Inferior parietal cortex (tissue), 1 donor: ENCODE measurements around the gene LIPE.

Experiments used
- DNase-seq: peaks from one replicate; pipeline ENCODE4 v3.0.0-alpha.2; 2016; ENCODE audit errors: extremely low spot score

LIPE gene

DNA sequence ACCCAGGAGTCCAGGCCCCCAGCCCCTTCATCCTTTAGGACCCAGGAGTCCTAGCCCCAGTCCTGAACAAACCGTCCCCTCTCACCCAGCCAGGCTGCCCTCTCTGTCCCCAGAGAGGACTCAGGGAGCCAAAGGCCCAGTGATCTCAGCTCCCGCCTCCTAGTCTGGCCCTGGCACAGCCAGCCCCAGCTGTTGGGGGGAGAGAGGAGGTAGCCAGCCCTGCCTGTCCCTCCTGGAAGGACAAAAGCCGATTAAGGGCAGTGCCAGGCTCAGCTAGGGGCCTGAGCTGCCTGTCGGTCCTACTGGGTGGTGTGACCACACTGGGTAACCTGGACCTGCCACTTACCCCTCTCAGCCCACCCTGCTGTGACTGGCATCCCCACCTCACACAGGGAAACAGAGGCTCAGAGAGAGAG, 14.5 kb downstream of the LIPE start:
- peak; percentile 70 for DNase-seq

DNA sequence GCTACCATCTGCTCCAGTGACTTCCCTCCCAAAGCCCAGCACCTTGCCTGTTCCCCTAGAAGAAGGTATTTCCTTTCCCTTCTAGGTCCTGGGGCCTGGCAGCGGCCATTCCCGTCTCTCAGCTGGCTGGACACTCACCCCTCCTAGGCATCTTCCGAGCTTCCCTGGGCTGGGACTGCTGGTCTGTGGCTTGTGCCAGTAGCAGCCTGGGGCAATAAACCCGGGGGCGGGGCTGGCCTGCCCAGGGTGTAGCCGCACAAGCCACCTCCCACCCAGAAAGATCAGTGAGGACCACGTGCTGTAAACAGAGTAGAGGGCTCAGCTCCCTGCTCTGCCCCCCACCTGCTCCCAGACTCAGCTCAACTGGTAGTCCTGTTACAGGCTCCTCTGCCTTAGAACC, 15.0 kb downstream of the LIPE start:
- peak; percentile 56 for DNase-seq

DNA sequence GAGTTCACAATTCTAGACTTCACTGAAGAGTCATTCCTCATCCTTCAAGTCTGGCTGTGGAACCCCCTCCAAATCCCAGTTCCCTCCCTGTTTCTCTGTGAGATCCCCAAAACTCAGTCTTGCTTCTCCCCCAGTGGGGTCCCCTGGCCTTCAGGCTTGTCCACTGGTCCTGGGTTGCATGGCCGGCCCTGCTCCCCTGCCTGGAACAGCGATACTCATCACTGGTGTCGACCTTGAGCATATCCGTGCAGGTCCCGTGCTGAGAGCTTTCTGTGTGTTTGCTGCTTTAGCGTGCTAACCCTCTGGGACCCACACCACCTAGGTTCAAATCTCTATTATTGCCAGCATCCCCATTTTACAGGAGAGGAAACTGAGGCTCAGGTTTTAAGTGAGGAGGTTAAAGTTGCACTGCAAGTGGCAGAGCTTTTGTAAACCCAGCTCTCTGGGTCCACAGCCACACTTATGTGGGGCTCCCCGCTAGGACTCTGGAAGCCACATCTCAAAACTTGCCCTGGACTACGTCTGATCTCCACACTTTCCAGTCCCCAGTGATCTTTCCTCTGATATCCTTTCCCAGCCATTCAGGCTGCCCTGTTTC, 15.5 kb downstream of the LIPE start:
- no peak for DNase-seq

DNA sequence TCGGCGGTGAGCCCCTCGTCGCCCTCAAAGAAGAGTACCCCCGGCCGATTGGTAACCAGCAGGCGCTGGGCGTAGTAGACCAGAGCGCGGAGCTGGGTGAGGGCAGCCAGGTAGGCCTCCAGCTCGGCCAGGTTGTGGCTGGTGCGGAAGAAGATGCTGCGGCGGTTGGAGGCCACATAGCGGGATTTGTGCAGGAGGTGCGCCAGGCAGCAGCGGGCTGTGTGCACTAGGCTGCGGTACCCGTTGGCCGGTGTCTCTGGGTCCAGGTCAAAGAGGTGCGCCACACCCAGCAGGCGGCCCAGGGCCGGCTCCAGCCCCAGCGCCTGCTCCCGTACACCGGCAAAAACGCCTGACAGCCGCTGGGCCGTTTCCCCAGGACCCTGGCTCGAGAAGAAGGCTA, 16.8 kb downstream of the LIPE start:
- no peak for DNase-seq

DNA sequence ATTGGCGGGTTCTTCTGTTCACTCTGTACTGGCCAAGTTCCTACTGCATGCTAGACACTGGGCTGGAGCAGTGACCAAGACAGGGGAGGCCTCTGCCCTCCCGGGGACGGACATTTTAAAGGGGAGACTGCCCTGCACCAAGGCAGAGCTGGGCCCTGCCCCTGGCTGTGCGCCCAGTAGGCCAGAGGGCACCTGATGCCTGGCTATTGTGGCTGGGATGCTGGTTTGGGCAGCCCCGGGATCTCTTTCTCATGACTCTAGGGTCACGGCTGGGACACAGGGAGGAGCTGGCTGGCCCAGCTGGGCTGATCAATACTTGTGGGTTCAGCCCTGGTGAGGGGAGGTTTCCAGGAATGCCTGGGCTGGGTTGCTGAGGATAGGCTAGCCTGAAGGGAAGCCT, 17.7 kb downstream of the LIPE start:
- no peak for DNase-seq

DNA sequence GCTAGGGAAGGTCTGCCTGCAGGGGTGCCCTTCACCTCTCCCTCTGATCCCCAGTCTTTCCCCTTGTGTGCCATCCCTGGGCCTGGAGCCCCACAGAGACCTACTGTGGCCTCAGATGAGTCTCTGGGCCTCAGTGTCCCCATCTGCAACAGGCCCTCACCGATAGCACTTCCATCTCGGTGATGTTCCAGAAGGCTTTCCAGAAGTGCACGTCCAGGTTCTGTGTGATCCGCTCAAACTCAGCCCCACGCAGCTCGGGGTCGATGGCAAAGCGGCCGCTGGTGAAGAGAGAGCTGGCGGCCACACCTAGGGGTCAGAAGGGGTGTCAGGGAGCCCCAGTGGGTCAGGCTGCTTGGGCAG, 19.4 kb downstream of the LIPE start:
- DNase-seq = no peak

DNA sequence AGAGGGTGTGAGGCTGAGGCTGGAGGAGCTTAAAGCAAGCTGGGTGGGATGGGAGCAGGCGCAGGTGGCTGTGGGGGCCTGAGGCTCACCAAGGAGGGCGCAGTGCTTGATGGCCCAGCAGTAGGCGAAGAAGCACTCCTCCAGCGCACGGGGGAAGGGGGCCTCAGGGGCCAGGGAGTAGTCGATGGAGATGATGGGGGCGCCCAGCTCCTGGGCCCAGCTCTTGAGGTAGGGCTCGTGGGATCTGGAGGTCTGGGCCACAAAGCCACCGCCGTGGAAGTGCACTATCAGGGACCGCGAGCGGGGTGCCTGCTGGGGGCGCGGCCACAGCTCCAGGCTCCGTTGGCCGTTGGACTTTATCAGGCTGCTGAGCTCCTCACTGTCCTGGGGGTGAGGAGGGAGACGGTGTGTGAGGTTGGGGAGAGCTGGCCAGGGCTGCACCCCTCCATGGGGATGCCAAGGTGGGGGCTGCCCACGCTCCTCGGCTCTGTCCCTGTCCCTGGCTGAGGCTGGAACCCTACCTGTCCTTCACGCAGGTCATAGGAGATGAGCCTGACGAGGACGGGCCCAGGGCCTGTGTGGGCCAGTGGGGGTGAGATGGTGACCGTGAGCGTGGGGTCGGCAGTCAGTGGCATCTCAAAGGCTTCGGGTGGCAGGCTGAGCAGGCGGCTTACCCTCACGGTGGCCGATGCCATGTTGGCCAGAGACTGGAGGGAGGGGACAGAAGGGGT, 19.9 kb downstream of the LIPE start:
- DNase-seq = no peak

DNA sequence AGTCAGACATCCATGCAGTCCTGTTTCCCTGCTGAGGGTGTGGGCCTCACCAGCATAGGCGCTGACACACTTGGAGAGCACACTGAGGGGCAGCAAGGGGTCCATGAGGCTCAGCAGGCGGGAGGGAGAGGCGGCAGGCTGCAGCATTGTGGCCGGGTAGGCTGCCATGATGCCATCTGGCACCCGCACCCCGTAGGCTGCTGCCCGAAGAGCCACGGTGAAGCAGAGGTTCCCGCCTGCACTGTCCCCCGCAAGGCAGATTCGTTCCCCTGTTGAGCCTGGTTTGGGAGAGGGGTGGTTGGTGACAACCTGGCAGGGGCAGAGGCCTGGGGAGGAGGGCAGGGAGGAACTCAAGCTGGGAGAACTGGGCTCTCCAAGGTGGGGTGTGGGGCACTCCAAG, 21.1 kb downstream of the LIPE start:
- DNase-seq = no peak

DNA sequence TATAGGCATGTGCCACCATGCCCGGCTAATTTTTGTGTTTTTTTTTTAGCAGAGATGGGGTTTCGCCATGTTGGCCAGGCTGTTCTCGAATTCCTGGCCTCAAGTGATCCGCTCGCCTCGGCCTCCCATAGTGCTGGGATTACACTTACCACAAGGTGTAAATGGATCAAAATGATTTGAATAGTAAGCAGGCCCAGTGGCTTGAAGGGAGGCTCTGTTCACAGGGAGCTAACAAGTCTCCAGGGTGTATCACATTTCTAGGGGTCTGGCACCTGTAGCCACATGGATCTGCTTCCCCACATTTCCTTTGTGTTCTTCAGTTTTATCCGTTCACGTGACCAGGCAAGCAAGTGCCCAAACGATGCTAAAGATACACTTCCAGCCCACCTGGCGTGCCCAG, 23.6 kb downstream of the LIPE start:
- DNase-seq = no peak

DNA sequence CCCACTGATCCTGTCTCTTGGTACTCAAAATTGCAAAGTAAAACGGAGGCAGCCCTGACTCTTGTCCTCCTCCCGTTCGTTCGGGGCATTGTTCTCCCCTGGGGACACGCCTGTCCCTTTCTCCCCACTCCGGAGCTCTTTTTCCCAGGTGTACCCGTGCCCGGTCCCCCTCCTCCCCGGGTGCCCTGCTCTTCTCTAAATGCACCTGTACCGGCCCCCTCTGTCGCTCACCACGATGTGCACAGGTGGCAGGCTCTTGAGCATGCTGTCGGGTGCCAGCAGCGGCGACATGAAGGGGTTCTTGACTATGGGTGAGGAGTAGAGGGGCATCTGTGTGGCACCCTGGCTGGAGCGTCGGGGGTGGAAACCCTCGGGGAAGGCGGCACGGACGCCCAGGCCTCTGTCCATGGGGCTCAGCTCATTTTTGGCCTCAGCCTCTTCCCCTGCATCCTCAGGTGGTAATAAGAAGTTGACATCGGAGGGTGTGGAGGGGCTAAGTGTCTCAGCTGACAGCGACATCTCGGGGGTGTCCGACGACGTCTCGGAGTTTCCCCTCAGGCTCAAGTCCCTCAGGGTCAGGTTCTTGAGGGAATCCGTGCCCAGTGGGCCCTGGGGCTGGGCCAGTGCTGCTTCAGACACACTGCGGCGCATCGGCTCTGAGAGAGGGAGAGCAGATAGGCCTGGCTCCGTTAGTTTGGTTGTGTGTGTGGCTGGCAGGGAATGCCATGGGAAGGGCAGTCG, 24.6 kb downstream of the LIPE start:
- no peak for DNase-seq

DNA sequence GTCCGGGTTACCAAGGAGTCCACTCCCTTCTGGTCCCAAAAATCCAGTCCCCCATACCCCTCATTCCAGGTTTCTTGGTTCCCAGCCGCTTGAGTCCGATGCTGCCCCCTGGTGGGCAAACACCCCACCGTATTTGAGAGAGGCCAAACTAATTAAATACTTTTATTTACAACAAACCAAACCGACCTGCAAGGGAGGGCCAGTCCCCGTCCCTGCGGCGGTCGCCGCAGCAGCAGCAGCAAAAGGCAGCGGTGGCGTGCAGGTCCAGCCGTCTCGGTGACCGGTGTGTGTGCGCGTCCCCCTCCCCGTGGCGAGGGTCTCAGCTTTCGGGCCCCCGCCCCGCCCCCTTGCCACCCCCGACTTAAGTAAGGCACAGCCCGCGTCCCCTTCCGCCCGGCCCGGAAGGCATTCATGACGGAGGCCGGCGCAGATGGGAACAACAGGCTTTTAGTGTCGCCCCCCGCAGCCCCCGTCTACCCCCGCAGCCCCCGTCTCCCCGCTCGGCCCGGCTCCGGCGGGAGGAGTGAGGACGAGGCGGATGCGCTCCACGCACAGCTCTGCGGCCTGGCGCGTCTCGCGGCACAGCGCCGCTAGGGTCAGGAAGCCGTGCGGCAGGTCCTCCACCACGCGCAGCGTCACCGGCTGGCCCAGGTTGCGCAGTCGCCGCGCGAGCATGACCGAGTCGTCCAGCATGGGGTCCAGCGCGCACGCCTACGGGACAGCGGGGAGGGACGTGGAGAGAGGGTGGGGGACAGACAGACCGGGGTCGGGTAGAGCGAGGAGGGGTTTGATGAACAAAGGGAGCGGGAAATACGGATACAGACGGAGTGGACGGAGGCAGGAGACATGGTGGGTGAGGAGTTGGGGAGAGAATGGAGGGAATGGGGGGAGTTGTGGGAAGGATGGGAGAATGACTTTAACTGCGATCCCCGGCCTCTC, 25.6 kb downstream of the LIPE start:
- peak; percentile 84 for DNase-seq

DNA sequence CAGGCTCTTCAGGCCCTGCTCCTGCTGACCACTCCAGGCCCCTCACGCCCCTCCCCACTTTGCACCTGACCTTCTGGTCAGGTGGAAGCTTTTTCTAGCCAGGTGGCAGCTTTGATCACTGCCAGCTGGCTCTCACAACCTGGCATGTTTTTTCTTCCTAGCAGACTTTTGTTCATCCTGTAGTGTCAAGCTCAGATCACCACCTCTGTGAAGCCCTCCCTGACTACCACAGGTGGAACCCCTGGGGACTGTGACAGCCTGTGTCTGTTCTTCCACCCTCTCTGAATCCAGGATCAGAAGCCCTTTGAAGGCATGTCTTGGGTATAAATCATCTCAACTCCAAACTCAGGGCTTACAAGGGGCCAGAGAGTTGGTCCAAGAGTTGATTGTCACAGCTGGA, 26.8 kb downstream of the LIPE start:
- DNase-seq = no peak

DNA sequence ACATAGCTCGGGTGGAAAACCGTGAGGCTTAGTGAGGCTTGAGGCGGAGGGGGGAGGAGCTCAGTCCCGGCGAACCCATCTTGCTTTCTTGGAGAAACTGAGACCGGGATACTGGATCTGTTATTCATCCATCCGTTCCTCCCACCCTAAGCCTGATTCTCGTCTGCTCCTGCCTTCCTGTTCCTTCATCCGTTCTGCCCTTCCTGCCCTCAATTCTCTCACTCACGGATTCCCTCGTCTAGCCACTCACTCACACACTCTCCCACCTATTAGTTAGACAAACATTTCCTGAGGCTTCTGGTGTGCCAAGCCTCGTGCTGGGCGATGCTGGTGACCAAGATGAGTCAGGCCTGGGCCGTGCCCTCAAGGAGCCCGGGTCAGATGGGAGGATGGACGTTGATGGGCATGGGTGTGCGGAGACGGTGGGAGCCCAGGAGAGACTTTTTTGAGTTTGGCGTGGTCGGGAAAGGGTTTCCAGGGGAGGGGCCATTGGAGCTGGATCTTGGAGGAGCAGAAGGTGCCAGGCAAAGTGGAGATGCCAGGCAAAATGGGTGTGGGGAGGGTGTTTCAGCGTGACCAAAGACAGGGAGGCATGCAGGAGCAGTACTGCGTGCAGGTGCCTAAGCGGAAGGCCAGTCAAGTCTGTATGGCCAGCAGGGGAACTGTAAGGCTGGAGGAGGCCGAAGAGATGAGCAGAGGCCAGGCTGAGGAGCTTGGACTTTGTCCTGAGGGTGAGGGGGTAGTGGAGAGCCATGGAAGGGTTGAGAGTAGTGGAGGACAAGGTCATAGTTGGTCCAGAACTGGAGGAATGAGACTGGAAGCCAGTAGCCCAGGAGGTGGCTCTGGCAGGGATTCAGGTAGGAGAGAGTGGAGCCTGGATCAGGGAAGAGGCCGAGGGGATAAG, 29.7 kb downstream of the LIPE start:
- no peak for DNase-seq

DNA sequence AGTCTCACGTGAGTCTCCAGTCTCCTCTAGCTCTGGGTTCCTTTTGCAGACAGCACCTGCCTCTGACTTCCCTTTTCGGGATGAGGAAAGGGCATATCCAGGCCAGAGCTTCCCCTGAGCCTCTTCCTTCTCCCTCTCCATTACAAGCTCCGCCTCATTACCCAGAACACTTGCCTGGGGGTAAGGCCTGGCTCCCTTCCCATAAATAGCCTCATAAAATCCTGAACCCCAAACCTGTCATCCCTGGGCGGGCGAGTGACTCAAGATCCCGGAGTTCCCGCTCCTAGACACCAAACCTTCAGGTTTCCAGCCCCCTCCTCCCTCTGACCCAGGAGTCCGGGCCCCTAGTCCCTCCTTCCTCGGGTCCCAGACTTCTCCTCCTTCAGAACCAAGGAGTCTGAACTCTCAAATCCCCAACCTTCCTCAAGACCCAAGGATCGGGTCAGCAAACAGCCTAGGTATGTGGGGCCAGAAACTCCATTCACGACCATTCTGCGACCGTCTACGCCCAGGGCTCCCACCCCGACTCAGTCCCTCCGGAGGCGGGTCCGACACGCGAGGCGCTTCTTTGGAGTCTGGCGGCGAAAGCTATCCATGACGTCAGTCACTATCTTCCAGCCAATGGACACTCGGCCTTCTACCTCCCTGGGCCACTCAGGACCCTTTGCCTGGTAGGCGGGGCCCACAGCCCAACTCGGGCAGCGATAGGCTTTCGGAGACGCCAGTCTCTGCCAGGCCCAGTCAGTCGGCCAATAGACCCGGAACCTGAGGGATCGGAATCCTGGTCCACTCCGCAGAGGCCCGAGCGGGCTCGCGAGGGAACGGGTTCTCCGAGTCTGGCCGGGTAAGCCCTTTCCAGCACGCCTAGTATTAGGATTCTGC, 30.6 kb downstream of the LIPE start:
- DNase-seq = peak; percentile 99

DNA sequence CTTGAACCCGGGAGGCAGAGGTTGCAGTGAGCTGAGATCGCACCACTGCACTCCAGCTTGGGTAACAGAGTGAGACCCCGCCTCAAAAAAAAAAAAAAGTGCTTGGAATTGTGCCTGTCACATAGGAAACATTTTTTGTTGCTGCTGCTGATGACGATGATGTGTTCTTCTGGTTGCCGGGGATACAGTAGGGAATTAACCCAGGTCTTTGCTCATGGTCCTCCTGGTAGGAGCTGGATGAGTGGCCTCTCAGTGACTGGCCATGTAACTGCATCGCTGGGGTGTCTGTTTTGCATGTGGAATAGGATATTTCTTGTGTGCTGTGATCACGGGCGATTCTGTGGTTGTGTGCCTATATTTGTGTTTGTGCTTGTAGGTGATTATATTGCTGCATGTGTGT, 32.4 kb downstream of the LIPE start:
- DNase-seq = no peak

DNA sequence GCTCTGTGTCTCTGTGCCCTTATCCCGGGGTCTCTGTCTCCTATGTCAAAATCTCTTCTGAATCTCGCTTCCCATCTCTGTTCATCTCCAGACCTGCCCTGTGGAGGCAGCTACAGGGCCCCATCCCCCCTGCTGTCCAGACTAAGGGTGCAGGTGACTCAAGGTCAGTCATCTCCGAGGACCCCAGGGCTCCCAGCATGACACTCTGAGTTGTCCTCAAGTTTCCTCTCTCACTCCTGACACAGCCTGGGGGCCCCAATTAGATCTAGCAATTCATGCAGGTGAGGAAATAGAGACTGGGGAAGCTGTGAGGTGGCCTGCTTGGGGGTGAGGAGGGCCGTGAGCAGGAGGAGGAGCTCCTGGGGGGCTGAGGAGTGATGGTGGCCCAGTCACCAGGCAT, 35.0 kb downstream of the LIPE start:
- DNase-seq = no peak

DNA sequence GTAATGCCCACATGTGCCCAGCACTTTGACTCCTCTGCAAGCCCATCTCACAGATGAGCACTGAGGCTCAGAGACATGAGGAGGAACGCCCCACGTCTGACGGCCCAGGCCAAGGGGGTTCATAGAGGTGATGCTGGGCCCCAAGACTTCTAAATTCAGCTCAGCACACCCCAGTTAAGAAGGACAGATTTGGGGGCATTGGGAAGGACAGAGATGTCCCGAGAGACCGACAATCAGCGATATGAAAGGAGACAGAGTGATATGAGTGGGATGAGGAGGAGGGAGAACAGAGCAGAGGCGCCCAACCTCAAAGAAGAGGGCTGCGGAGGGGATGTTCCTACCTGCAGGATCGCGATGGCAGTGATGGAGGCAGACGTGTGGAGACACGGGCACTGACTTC, 37.3 kb downstream of the LIPE start, which contains the start of gene CNFN:
CNFN (minus strand) TSS at position 399 of the 400 bp plus-strand sequence. CDS start 1,260 bp downstream, outside the sequence.
- no peak for DNase-seq

DNA sequence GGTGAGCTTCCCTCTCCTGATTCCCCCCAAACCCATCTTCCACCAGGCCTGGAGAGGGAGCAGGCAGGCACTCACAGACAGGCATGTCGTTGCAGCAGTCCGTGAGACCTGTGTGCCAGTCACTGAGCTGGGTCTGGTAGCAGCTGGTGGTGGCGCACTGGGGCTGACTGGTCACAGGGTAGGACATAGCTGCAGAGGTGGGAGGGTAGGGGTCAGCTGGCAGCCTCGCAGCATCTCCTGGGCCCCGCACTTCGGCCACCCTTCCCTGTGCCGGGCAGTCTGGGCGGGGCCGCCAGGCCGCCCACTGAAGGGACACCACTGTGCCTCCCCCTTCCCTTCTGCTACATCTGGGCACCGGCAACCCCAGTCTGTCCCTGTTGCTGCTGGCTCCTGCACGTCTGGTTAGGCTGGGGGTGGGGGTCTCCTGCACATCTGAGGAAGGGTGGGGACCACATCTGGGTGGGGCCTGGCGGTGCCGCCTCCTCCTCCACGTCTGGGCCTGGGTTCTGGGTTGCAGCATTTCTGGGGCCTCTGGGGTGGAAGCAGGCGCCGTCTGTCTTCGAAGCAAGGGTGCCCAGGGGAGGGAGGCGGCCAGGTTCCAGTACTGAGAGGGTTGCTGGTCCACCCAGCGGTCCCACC, 38.2 kb downstream of the LIPE start:
- no peak for DNase-seq

DNA sequence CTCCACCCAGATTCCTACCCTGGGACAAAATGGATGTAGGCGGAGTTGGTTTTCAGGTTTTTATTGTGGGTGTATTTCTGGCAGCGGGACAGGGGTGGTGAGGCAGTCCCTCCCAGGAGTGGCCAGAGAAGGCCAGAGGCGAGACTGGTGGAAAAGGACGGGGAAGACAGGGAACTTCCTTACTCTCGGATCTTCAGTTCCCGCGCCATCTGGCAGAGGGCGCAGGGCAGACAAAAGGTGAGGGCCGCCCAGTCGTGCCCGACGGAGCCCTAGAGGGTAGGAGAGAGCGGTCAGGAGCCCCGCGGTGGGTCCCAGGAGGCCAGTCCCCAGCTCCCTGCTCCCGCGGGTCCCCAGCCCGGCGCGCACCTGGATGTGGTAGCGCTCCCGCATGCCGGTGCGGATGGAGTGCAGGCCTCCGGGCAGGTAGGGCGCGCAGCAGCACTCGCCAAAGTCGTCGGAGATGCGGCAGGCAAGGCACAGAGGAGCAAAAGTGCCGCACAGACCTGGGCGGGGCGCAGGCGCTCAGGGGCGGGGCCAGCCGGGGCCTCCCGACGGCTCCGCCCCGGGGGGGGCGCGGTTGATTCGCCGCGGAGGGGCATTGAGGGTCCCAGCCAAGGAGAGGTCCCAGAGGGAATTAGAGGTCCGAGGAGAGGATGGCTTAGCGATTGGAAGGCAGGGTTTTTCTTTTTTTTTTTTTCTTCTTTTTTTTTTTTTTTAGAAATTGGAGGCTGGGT, 40.0 kb downstream of the LIPE start:
- DNase-seq = no peak
